NCI-H2227 treated with DMSO at 0.1 percent for 48 hours (cell line): ENCODE measurements around the gene PKN2.
"Not testable (repeated sequence)": the region's sequence is repeated elsewhere in the genome, so short reads cannot be mapped to it uniquely, and the experiment has no call there.

Source experiments
- DNase-seq: peaks from one replicate; lab custom pipeline; 2025; lab: John Stamatoyannopoulos, UW

PKN2 gene

GRCh38 chr1:88880717-88881116, 196.6 kb downstream of the PKN2 start:
- DNase-seq: not testable (repeated sequence)

GRCh38 chr1:88883156-88883555, 199.1 kb downstream of the PKN2 start:
- no peak for DNase-seq
